ENCODE results near the gene PCDHGA7. TPM values are rescaled to one million over a fixed set of nuclear protein-coding genes. Genes with fewer than 3 reads are reported as not detected.

PCDHGA7 gene
- polyA plus RNA-seq, 1 donor (not counting 4 experiments of a cell fraction or from before 2014, with no cell fraction given): 0.13 TPM

DNA sequence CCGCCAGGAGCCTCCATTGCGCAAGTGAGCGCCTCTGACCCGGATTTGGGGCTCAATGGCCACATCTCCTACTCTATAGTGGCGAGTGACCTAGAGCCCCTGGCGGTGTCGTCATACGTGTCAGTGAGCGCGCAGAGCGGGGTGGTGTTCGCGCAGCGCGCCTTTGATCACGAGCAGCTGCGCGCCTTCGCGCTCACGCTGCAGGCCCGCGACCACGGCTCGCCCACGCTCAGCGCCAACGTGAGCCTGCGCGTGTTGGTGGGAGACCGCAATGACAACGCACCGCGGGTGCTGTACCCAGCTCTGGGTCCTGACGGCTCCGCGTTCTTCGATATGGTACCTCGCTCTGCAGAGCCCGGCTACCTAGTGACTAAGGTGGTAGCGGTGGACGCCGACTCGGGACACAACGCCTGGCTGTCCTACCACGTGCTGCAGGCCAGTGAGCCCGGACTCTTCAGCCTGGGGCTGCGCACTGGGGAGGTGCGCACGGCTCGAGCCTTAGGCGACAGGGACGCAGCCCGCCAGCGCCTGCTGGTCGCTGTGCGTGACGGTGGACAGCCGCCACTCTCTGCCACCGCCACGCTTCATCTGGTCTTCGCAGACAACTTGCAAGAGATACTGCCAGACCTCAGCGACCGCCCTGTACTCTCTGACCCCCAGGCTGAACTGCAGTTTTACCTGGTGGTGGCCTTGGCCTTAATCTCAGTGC, 27.2 kb downstream of the PCDHGA7 start:
- H3K4me3 ChIP-seq (ENCODE audit: control insufficient read depth in 2 of 3, extremely low read depth in 1 of 3, insufficient read depth in 2 of 3, low read depth in 1 of 3, low read length in 3 of 3): no peak overlapping the region
- FAIRE-seq (no peak), DNase-seq (ENCODE audit: low read depth, low spot score) (no peak)
- H3K27me3 ChIP-seq (ENCODE audit: control insufficient read depth, extremely low read depth, insufficient read depth, low read length): peaks cover 15% of the 10 kb centered on the region
- no peaks in the 10 kb centered on the region for H4K20me1 ChIP-seq (ENCODE audit: control insufficient read depth, extremely low read depth, insufficient read depth, low read length)
- peaks cover 5% of the 10 kb centered on the region for H3K4me1 ChIP-seq (ENCODE audit: control insufficient read depth, extremely low read depth, insufficient read depth, low read length)
- H3K27ac ChIP-seq (ENCODE audit: control insufficient read depth, insufficient read depth, low read length): no peak overlapping the region
- H3K9me3 ChIP-seq (ENCODE audit: control insufficient read depth, low read depth, low read length): peaks cover 22% of the 10 kb centered on the region
- no peak overlapping the region for H3K4me2 ChIP-seq (ENCODE audit: control insufficient read depth, extremely low read depth, insufficient read depth, low read depth, low read length)
- H3K36me3 ChIP-seq (ENCODE audit: control insufficient read depth in 2 of 2, extremely low read depth in 1 of 2, insufficient read depth in 2 of 2, low read length in 2 of 2): no peaks in the 10 kb centered on the region
- H3K9ac ChIP-seq (ENCODE audit: control insufficient read depth, extremely low read depth, insufficient read depth, low read length): no peak overlapping the region
- no peaks in the 10 kb centered on the region for H3K9me1 ChIP-seq (ENCODE audit: control insufficient read depth, extremely low read depth, insufficient read depth, low read length)
- dilution Hi-C loops (cut with MboI; ENCODE audit: extremely low pct_ligation_motif_present, low sequenced_read_pairs): no loop called here
- TF ChIP-seq, protein P1, sequence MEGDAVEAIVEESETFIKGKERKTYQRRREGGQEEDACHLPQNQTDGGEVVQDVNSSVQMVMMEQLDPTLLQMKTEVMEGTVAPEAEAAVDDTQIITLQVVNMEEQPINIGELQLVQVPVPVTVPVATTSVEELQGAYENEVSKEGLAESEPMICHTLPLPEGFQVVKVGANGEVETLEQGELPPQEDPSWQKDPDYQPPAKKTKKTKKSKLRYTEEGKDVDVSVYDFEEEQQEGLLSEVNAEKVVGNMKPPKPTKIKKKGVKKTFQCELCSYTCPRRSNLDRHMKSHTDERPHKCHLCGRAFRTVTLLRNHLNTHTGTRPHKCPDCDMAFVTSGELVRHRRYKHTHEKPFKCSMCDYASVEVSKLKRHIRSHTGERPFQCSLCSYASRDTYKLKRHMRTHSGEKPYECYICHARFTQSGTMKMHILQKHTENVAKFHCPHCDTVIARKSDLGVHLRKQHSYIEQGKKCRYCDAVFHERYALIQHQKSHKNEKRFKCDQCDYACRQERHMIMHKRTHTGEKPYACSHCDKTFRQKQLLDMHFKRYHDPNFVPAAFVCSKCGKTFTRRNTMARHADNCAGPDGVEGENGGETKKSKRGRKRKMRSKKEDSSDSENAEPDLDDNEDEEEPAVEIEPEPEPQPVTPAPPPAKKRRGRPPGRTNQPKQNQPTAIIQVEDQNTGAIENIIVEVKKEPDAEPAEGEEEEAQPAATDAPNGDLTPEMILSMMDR (optimal IDR thresholded peaks at IDR 0.05 in 1 of 3, IDR thresholded peaks at IDR 0.05 in 1 of 3, conservative IDR thresholded peaks at IDR 0.05 in 1 of 3; ENCODE audit: extremely low read depth in 1 of 3, insufficient read depth in 2 of 3, low read length in 3 of 3): no peak
- no peak for TF ChIP-seq EZH2 (IDR thresholded peaks at IDR 0.05; ENCODE audit: low read length)
- no peak overlapping the region for H2AFZ ChIP-seq (ENCODE audit: control insufficient read depth, low read length)
- H3K79me2 ChIP-seq (ENCODE audit: control insufficient read depth, insufficient read depth, low read length): no peaks in the 10 kb centered on the region

DNA sequence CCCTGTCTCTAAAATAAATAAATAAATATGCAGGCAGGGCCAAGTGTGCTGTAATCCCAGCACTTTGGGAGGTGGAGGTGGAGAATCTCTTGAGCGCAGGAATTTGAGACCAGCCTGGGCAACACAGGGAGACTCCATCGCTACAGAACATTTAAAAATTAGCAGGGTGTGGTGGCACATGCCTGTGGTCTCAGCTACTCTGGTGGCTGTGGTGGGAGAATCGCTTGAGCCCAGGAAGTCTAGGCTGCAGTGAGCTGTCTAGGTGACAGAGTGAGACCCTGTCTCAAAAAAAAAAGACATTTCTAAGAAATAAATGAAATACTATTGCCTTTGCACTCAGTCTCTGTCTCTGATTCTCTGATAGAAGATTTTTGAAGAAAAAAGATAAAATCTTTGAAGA, 29.0 kb downstream of the PCDHGA7 start:
- Histone ChIP-seq H3K79me2 (ENCODE audit: control insufficient read depth, insufficient read depth, low read length) (no peaks in the 10 kb centered on the region), H3K4me1 (ENCODE audit: control insufficient read depth, extremely low read depth, insufficient read depth, low read length) (peaks cover 5% of the 10 kb centered on the region), H2AFZ (ENCODE audit: control insufficient read depth, low read length) (no peak overlapping the region), H4K20me1 (ENCODE audit: control insufficient read depth, extremely low read depth, insufficient read depth, low read length) (no peaks in the 10 kb centered on the region), H3K9me3 (ENCODE audit: control insufficient read depth, low read depth, low read length) (peaks cover 23% of the 10 kb centered on the region), H3K36me3 (ENCODE audit: control insufficient read depth in 2 of 2, extremely low read depth in 1 of 2, insufficient read depth in 2 of 2, low read length in 2 of 2) (no peaks in the 10 kb centered on the region), H3K4me2 (ENCODE audit: control insufficient read depth, extremely low read depth, insufficient read depth, low read depth, low read length) (no peak overlapping the region), H3K9me1 (ENCODE audit: control insufficient read depth, extremely low read depth, insufficient read depth, low read length) (no peaks in the 10 kb centered on the region), H3K4me3 (ENCODE audit: control insufficient read depth in 2 of 3, extremely low read depth in 1 of 3, insufficient read depth in 2 of 3, low read depth in 1 of 3, low read length in 3 of 3) (no peak overlapping the region), H3K27me3 (ENCODE audit: control insufficient read depth, extremely low read depth, insufficient read depth, low read length) (peaks cover 15% of the 10 kb centered on the region), H3K9ac (ENCODE audit: control insufficient read depth, extremely low read depth, insufficient read depth, low read length) (no peak overlapping the region), H3K27ac (ENCODE audit: control insufficient read depth, insufficient read depth, low read length) (no peak overlapping the region)
- FAIRE-seq: no peak
- no peak for TF ChIP-seq EZH2 (IDR thresholded peaks at IDR 0.05; ENCODE audit: low read length)
- TF ChIP-seq, protein P1 (optimal IDR thresholded peaks at IDR 0.05 in 1 of 3, IDR thresholded peaks at IDR 0.05 in 1 of 3, conservative IDR thresholded peaks at IDR 0.05 in 1 of 3; ENCODE audit: extremely low read depth in 1 of 3, insufficient read depth in 2 of 3, low read length in 3 of 3): no peak
- no peak for DNase-seq (ENCODE audit: low read depth, low spot score)
- dilution Hi-C loops (cut with MboI; ENCODE audit: extremely low pct_ligation_motif_present, low sequenced_read_pairs): no loop called here

Measured in keratinocyte (primary cell).